H9 (cell line): Measurements from ENCODE around the gene ABLIM3. TPM values are rescaled to one million over a fixed set of nuclear protein-coding genes. Genes with fewer than 3 reads are reported as not detected.

Experiments
- DNase-seq: peaks from one replicate; pipeline ENCODE4 v3.0.0-alpha.2; 2017
- H2AFZ ChIP-seq: one replicate; pipeline ENCODE4 v1.6.1; 2013; ENCODE audit warnings: mild to moderate bottlenecking, low read length, control low read depth, moderate library complexity
- H2AK5ac ChIP-seq: 2 replicates; pipeline ENCODE4 v1.6.1; 2013; ENCODE audit warnings: low read length, control low read depth, mixed read lengths; ENCODE audit not compliant: insufficient read length
- H2BK120ac ChIP-seq: one replicate; pipeline ENCODE4 v1.6.1; 2013; ENCODE audit warnings: low read depth, mild to moderate bottlenecking, low read length, control low read depth, inconsistent platforms; ENCODE audit not compliant: poor library complexity, severe bottlenecking
- H2BK12ac ChIP-seq: 2 replicates; pipeline ENCODE4 v1.6.1; 2013; ENCODE audit warnings: low read length, control low read depth, mixed read lengths, low read depth; ENCODE audit not compliant: insufficient read length
- H2BK15ac ChIP-seq: 2 replicates; pipeline ENCODE4 v1.6.1; 2013; ENCODE audit warnings: low read depth, low read length, control low read depth
- H2BK20ac ChIP-seq: one replicate; pipeline ENCODE4 v1.6.1; 2013; ENCODE audit warnings: low read depth, mild to moderate bottlenecking, low read length, control low read depth, inconsistent platforms; ENCODE audit not compliant: poor library complexity, severe bottlenecking
- H2BK5ac ChIP-seq: 2 replicates; pipeline ENCODE4 v1.6.1; 2013; ENCODE audit warnings: low read length, control low read depth, mixed read lengths; ENCODE audit not compliant: insufficient read length
- H3K14ac ChIP-seq: 2 replicates; pipeline ENCODE4 v1.6.1; 2013; ENCODE audit warnings: low read length, control low read depth; ENCODE audit not compliant: insufficient read depth
- H3K18ac ChIP-seq: 2 replicates; pipeline ENCODE4 v1.6.1; 2013; ENCODE audit warnings: low read depth, mild to moderate bottlenecking, mixed read lengths, low read length, control low read depth; ENCODE audit not compliant: insufficient read length
- H3K23ac ChIP-seq: 2 replicates; pipeline ENCODE4 v1.6.1; 2013; ENCODE audit warnings: low read length, control low read depth, mixed read lengths, low read depth; ENCODE audit not compliant: insufficient read length
- H3K23me2 ChIP-seq: 2 replicates; pipeline ENCODE4 v1.6.1; 2013; ENCODE audit warnings: low read depth, mild to moderate bottlenecking, mixed read lengths, low read length, control low read depth; ENCODE audit not compliant: insufficient read length, poor library complexity, severe bottlenecking
- H3K27ac ChIP-seq: 2 replicates; pipeline ENCODE4 v1.5.1; 2013; ENCODE audit warnings: low read length, control low read depth, mixed read lengths, low read depth; ENCODE audit not compliant: insufficient read length
- H3K27me3 ChIP-seq: 2 replicates; pipeline ENCODE4 v1.6.1; 2013; ENCODE audit warnings: low read length, control low read depth, inconsistent platforms; ENCODE audit not compliant: insufficient read depth
- H3K4ac ChIP-seq: 2 replicates; pipeline ENCODE4 v1.6.1; 2013; ENCODE audit warnings: low read depth, mild to moderate bottlenecking, control low read depth, inconsistent platforms, low read length, moderate library complexity
- H3K4me1 ChIP-seq: 2 replicates; pipeline ENCODE4 v1.6.1; 2013; ENCODE audit warnings: low read length, control low read depth, inconsistent platforms; ENCODE audit not compliant: insufficient read depth
- H3K4me2 ChIP-seq: 2 replicates; pipeline ENCODE4 v1.6.1; 2013; ENCODE audit warnings: low read length, control low read depth, mixed read lengths; ENCODE audit not compliant: insufficient read length, insufficient read depth
- H3K56ac ChIP-seq: 2 replicates; pipeline ENCODE4 v1.6.1; 2013; ENCODE audit warnings: low read depth, mild to moderate bottlenecking, mixed read lengths, low read length, control low read depth; ENCODE audit not compliant: insufficient read length
- H3K79me1 ChIP-seq: 2 replicates; pipeline ENCODE4 v1.6.1; 2013; ENCODE audit warnings: low read depth, mild to moderate bottlenecking, moderate library complexity, low read length, control low read depth, inconsistent platforms; ENCODE audit not compliant: insufficient read depth, poor library complexity, severe bottlenecking
- H3K79me2 ChIP-seq: 2 replicates; pipeline ENCODE4 v1.6.1; 2013; ENCODE audit warnings: low read length, control low read depth, inconsistent platforms; ENCODE audit not compliant: insufficient read depth
- H3K9ac ChIP-seq: 2 replicates; pipeline ENCODE4 v1.6.1; 2013; ENCODE audit warnings: low read length, control low read depth, mixed read lengths; ENCODE audit not compliant: insufficient read length; ENCODE audit errors: extremely low read depth
- H3K9me3 ChIP-seq: one replicate; pipeline ENCODE4 v1.6.1; 2013; ENCODE audit warnings: low read depth, low read length, inconsistent platforms; ENCODE audit not compliant: control insufficient read depth
- H3T11ph ChIP-seq: one replicate; pipeline ENCODE4 v1.6.1; 2013; ENCODE audit warnings: mild to moderate bottlenecking, low read length, control low read depth, inconsistent platforms
- H4K20me1 ChIP-seq: one replicate; pipeline ENCODE4 v1.6.1; 2013; ENCODE audit not compliant: control insufficient read depth, insufficient read length, insufficient read depth
- H4K5ac ChIP-seq: 2 replicates; pipeline ENCODE4 v1.6.1; 2013; ENCODE audit warnings: low read depth, mild to moderate bottlenecking, mixed read lengths, low read length, control low read depth; ENCODE audit not compliant: insufficient read length
- H4K8ac ChIP-seq: replicated peaks from 2 replicates; pipeline ENCODE4 v1.6.1; 2013; ENCODE audit warnings: low read length, control low read depth, mixed read lengths, low read depth; ENCODE audit not compliant: insufficient read length
- H4K91ac ChIP-seq: 2 replicates; pipeline ENCODE4 v1.6.1; 2013; ENCODE audit warnings: low read depth, mild to moderate bottlenecking, moderate library complexity, mixed read lengths, low read length, control low read depth; ENCODE audit not compliant: insufficient read length
- H3K27ac Mint-ChIP-seq, 3 experiments: 2 replicates in 2 of 3; 3 replicates in 1 of 3; pipeline ENCODE4 v1.8.0; 2020 to 2021; ENCODE audit warnings: mixed read lengths in 3 of 3, mild to moderate bottlenecking in 1 of 3, moderate library complexity in 1 of 3
- H3K27me3 Mint-ChIP-seq: 2 replicates; pipeline ENCODE4 v1.8.0; 2021; ENCODE audit warnings: low read depth, mild to moderate bottlenecking, moderate library complexity, mixed read lengths
- H3K36me3 Mint-ChIP-seq, 3 experiments: 2 replicates in 2 of 3; 3 replicates in 1 of 3; pipeline ENCODE4 v1.8.0; 2020 to 2021; ENCODE audit warnings: low read depth in 3 of 3, mixed read lengths in 3 of 3; ENCODE audit not compliant: insufficient read depth in 1 of 3
- H3K4me1 Mint-ChIP-seq, 2 experiments: 2 replicates each; pipeline ENCODE4 v1.8.0; 2020; ENCODE audit warnings: mixed read lengths in 2 of 2
- H3K4me3 Mint-ChIP-seq, 2 experiments: 2 replicates in 1 of 2; 3 replicates in 1 of 2; pipeline ENCODE4 v1.8.0; 2020 to 2021; ENCODE audit warnings: mild to moderate bottlenecking in 2 of 2, mixed read lengths in 2 of 2, moderate library complexity in 1 of 2
- H3K9me3 Mint-ChIP-seq, 2 experiments: 2 replicates in 1 of 2; 3 replicates in 1 of 2; pipeline ENCODE4 v1.8.0; 2020; ENCODE audit warnings: mild to moderate bottlenecking in 2 of 2, mixed read lengths in 2 of 2, moderate library complexity in 1 of 2
- CTCF ChIP-seq: fragments of 200-600 bp; sonication (generic); conservative IDR thresholded peaks from 3 replicates; pipeline ENCODE4 v1.8.0; 2021; ENCODE audit warnings: antibody characterized with exemption, mild to moderate bottlenecking
- WGBS: extraction: QIAGEN DNeasy Blood & Tissue Kit; methylation state at CpG from one replicate; pipeline ENCODE4 v1.1.7; 2013; ENCODE audit warnings: missing lambda C conversion rate, low lambda C conversion rate, mixed read lengths; ENCODE audit not compliant: insufficient read length; ENCODE audit errors: extremely low coverage; 5-methylcytosine and 5-hydroxymethylcytosine counted together
- total RNA-seq: library from RNA; stranded (reverse); gene quantifications from 2 replicates; pipeline ENCODE4 v1.2.1, GENCODE V29; 2021

Gene ABLIM3
- total RNA-seq, 1 experiment from 2014 or later, result 0.20 TPM

GRCh38 chr5:149289301-149289700 is 148.0 kb downstream of the ABLIM3 start:
- H2AK5ac ChIP-seq, result no peak overlapping the region

More at GRCh38 chr5:149289301-149289700, 148.0 kb downstream of the ABLIM3 start:
- Histone ChIP-seq H3K4me1 (no peaks in the 10 kb centered on the region), H3K9me3 (no peaks in the 10 kb centered on the region), H3K14ac (no peak overlapping the region), H3K23me2 (no peaks in the 10 kb centered on the region), H3K4ac (no peak overlapping the region), H2BK12ac (no peak overlapping the region), H3K27me3 (no peaks in the 10 kb centered on the region), H4K5ac (no peak overlapping the region), H3T11ph (no peak overlapping the region), H4K20me1 (no peaks in the 10 kb centered on the region), H2AFZ (no peak overlapping the region), H3K23ac (no peak overlapping the region), H3K4me2 (no peak overlapping the region), H3K79me1 (no peaks in the 10 kb centered on the region), H3K79me2 (no peaks in the 10 kb centered on the region), H3K9ac (no peak overlapping the region), H2BK120ac (no peak overlapping the region), H2BK5ac (no peak overlapping the region), H3K18ac (no peak overlapping the region), H2BK20ac (no peak overlapping the region), H4K91ac (no peak overlapping the region), H2BK15ac (no peak overlapping the region), H3K56ac (no peak overlapping the region), H4K8ac (no peak overlapping the region), H3K27ac (no peak overlapping the region)
- no peak for TF ChIP-seq CTCF
- Mint-ChIP-seq H3K4me3 (no peak overlapping the region; a peak in 1 of 5 replicates), H3K27me3 (no peaks in the 10 kb centered on the region; the same call in 1 of the 2 replicates), H3K4me1 (peaks cover 10% of the 10 kb centered on the region in 2 experiments; a peak in 3 of 4 replicates), H3K36me3 (no peaks in the 10 kb centered on the region), H3K9me3 (no peaks in the 10 kb centered on the region), H3K27ac (no peak overlapping the region)
- no peak for DNase-seq
- no CpG with 5 or more reads among the region's 7 CpGs for WGBS
